KOPT-K1 (cell line): Measurements from ENCODE around the gene PIH1D1.
A peak's percentile ranks its signal among the peaks of the same experiment; 100 is the strongest.

ENCODE experiments used
- H3K27ac ChIP-seq: fragments of 200-600 bp; sonication (generic); 2 replicates; pipeline ENCODE4 v1.5.1; 2016; ENCODE audit warnings: antibody characterized with exemption, mild to moderate bottlenecking, low read depth, low read length; ENCODE audit not compliant: poor library complexity, severe bottlenecking
- H3K36me3 ChIP-seq: fragments of 200-600 bp; sonication (generic); 2 replicates; pipeline ENCODE4 v1.5.1; 2017; ENCODE audit warnings: antibody characterized with exemption, mild to moderate bottlenecking, low read length, moderate library complexity; ENCODE audit not compliant: insufficient read depth
- H3K9me3 ChIP-seq: fragments of 200-600 bp; sonication (generic); 2 replicates; pipeline ENCODE4 v1.5.1; 2017; ENCODE audit warnings: antibody characterized with exemption, low read length, mild to moderate bottlenecking; ENCODE audit not compliant: insufficient read depth, poor library complexity, severe bottlenecking

Gene PIH1D1

DNA sequence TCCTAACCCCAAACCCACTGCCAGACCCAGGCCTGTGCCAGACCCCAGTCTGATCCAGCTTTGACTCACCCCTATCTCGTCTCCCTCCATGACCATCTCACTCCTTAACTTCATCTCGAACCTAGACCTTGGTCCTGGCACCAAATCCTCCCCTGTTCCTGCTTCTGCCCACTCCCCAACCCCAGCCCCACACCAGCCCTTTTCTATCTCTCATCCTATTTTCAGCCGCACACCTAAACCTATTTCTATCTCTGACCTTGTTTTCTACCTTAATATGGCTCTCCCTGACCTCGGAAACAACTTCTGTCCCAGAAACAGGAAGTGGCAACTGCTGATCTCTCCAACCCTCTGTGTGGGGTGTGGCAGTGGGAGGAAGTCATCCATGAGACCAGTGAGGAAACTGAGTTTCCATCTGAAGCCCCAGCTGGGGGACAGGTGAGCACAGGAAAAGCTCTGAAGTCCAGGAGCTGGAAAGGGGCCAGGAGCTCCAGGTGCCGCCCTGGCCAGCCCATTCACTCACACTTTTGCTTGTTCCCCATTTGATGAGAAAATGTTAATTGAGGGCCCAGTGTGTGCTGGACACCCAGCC lies 42.1 kb downstream of the PIH1D1 start:
- Histone ChIP-seq H3K27ac (peak overlapping the region; percentile 58), H3K9me3 (no peaks in the 10 kb centered on the region), H3K36me3 (no peaks in the 10 kb centered on the region)

DNA sequence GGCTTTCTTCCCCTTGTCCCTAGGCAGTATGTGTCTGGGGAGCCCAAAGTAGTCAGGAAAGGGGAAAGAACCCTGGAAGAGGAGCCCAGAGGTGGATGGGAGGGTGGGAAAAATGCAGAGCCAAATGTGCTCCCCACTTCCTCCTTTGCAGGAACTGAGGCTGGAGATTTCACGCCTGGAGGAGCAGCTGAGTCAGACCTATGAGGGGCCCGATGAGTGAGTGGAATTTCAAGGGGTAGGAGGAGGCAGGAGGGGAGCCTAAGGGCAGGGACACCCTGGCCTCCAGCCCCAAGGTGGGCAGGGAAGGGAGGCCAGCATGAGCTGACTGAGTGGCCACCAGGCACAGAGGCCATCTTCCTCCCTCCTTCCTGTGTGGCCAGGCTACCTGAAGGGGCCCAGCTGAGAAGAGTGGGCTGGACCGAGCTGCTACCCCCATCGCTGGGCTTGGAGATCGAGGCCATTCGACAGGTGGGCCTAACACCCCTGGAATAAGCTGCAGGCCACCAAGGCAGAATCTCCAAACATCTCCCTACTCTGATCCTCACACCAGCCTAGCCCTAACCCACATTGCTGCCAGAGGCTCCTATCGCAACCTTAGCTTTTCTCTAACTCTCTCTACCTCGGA lies 42.7 kb downstream of the PIH1D1 start:
- Histone ChIP-seq H3K36me3 (no peaks in the 10 kb centered on the region), H3K9me3 (no peaks in the 10 kb centered on the region), H3K27ac (peak overlapping the region; percentile 58)

DNA sequence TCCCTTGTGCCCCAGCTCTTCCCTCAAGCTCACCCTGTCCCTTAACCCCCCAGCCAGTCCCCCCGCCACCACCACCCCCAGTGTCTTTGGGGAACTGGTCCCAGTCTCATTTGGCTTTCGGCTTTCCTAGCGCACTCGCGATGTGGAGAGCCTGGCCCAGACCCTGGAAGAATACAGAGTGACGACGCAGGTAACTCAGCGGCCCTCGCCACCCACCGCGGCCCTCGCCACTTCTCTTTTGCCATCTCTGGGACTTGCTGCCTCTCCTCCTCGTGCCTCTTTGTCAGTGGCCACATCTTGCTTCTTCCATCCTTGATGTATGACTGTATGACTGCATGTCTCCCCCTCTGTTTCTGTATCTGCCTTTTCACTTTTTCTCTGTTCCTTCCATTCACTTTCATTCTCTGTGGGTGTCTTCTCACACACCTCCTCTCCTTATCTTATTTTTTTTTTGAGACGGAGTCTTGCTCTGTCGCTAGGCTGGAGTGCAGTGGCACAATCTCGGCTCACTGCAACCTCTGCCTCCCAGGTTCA lies 44.1 kb downstream of the PIH1D1 start:
- no peaks in the 10 kb centered on the region for H3K9me3 ChIP-seq
- no peaks in the 10 kb centered on the region for H3K36me3 ChIP-seq

DNA sequence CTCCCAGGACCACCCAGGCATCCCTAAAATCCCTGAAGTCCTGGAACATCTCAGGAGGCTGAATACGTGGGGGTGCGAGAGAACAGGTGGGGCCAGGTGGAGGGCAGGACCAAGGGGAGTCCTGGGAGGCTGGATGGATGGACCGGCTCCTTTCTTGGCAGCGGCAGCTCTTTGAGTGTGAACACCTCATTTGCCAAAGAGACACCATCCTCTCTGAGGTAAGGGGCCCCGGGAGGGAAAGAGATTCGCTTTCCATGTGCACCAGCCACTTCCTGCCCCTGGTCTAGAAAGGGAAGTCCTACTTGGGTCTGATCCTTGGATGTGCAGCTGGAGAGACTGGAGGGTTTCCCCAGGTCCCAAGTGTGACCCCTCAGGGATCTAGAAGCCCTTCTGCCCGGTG lies 44.5 kb downstream of the PIH1D1 start:
- H3K9me3 ChIP-seq = no peaks in the 10 kb centered on the region

More for the DNA sequence above, 44.1 kb downstream of the PIH1D1 start:
- no peak overlapping the region for H3K27ac ChIP-seq

DNA sequence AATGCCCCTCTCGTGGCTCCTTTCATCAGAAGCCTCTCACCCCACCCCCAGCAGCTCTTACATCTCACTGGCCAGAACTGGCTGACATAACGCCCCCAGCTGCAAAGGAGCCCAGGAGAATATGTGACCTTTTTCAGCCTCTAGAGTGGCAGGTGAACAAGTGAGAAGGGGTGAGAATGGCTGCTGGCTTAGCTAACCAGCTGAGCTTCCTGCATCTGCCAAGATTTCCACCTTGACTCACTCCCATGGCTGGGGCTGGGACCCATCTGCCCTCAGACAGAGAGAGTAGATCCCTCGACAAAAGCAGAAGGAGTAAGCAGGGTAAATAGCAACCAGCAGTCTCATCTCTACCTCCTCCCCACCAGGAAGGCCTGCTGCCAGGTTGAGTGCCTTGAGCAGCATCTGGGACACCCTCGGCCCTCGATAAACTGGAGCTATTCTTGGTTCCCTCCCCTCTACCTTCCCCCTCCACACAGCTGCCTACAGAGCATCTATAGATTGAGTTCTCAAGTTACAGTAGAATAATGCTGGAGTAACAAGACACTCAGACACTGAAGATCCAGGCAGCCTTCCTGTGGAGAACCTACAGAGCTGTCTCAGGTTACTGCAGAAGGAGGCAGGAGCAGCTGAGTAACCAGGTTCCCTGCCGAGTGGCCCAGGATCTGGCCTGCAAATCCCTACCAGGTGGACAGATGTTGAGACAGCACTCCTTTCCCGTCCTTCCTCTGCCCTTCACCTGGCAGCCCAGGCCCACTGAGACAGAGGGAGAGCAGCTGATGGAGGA lies 48.0 kb downstream of the PIH1D1 start:
- no peaks in the 10 kb centered on the region for H3K9me3 ChIP-seq
- no peaks in the 10 kb centered on the region for H3K36me3 ChIP-seq
- no peak overlapping the region for H3K27ac ChIP-seq

More for the DNA sequence above, 44.5 kb downstream of the PIH1D1 start:
- Histone ChIP-seq H3K36me3 (no peaks in the 10 kb centered on the region), H3K27ac (no peak overlapping the region)

DNA sequence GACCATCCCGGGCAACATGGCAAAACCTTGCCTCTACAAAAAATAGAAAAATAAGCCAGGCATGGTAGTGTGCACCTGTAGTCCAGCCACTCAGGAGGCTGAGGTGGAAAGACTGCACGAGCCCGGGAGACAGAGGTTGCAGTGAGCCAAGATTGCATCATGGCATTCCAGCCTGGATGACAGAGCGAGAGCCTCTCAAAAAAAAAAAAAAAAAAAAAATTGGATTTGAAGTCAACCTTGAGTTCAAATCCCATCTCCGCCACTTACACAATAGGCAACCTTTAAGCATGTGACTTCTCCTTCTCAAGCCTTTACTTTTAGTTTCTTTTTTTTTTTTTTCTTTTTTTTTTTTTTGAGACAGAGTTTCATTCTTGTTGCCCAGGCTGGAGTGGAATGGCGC lies 51.6 kb downstream of the PIH1D1 start:
- Histone ChIP-seq H3K36me3 (no peaks in the 10 kb centered on the region), H3K9me3 (no peaks in the 10 kb centered on the region)

DNA sequence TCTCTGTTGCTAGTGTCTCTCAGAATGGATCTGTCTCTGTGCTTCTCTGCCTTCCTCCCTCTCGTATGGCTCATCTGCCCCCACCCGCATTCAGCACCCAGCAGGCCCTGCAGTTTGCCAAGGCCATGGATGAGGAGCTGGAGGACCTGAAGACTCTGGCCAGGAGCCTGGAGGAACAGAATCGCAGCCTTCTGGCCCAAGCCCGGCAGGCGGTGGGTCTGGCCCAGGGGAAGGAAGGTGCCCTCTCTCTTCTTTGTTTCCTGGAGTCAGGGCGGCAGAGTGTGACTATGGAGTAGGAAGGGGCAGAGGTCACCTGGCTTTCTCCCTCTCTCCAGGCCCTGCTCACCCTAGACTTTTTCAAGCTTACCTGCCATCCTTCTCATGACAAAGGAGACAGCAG lies 52.7 kb downstream of the PIH1D1 start:
- H3K27ac ChIP-seq = no peak overlapping the region
- H3K36me3 ChIP-seq = no peaks in the 10 kb centered on the region

More for the DNA sequence above, 51.6 kb downstream of the PIH1D1 start:
- no peak overlapping the region for H3K27ac ChIP-seq

DNA sequence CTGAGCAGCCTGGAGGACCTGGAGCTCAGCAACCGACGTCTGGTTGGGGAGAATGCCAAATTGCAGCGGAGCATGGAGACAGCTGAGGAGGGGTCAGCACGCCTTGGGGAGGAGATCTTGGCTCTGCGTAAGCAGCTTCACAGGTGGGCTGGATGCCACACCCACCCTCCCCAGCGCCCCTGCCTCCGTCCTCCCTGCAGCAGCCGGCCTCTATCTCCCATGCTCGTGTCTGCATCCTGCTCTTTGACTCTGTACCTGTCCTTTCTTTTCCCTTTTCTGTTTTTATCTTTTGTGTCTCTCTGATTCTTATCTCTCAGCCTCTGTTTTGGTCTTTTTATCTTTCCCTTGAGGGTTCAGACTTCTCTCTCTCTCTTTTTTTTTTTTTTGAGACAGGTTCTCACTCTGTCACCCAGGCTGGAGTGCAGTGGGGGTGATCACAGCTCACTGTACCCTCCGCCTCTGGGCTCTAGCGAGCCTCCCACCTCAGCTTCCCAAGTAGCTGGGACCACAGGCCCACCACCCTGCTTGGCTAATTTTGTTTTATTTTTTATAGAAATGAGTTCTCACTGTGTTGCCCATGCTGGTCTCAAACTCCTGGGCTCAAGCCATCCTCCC lies 53.5 kb downstream of the PIH1D1 start:
- Histone ChIP-seq H3K9me3 (no peaks in the 10 kb centered on the region), H3K36me3 (no peaks in the 10 kb centered on the region), H3K27ac (no peak overlapping the region)

More for the DNA sequence above, 52.7 kb downstream of the PIH1D1 start:
- no peaks in the 10 kb centered on the region for H3K9me3 ChIP-seq

DNA sequence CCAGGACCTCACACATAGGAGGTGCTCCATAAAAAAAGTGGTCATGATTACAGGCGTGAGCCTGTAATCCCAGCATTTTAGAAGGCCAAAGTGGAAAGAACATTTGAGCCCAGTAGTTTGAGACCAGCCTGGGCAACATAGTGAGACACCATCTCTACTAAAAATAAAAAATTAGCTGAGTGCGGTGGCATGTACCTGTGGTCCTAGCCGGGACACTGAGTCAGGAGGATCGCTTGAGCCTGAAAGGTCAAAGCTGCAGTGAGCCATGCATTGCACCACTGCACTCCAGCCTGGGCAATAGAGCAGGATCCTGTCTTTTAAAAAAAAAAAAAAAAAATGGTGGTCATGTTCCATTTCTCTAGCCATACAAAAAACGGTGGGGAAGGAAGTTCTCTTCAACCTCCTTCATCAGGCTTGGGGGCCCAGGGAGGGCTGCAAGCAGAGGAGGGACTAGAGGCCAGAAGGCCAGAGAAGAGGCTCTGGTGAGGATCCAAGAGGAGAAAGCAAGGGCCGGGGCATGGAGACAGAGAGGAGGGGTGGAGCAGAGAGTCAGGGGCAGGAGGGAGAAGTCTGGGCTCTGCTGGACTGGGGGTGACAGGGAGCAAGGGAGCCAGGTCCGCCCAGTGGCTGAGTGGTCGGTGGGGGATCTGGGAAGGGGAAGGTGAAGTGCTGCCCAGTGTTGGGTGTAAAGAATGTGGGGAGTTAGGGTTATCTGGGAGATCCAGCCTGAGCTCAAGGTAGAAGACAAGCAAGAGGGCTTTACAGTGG lies 54.7 kb downstream of the PIH1D1 start:
- Histone ChIP-seq H3K27ac (no peak overlapping the region), H3K36me3 (no peaks in the 10 kb centered on the region), H3K9me3 (no peaks in the 10 kb centered on the region)
